NCI-H510A treated with DMSO at 0.1 percent for 48 hours (cell line): ENCODE results near the gene PTH1R.

ENCODE experiments used
- DNase-seq: peaks from one replicate; lab custom pipeline; 2025; lab: John Stamatoyannopoulos, UW

The PTH1R gene

GRCh38 chr3:46930945-46931403 lies 53.5 kb downstream of the PTH1R start:
- no peak for DNase-seq

DNA sequence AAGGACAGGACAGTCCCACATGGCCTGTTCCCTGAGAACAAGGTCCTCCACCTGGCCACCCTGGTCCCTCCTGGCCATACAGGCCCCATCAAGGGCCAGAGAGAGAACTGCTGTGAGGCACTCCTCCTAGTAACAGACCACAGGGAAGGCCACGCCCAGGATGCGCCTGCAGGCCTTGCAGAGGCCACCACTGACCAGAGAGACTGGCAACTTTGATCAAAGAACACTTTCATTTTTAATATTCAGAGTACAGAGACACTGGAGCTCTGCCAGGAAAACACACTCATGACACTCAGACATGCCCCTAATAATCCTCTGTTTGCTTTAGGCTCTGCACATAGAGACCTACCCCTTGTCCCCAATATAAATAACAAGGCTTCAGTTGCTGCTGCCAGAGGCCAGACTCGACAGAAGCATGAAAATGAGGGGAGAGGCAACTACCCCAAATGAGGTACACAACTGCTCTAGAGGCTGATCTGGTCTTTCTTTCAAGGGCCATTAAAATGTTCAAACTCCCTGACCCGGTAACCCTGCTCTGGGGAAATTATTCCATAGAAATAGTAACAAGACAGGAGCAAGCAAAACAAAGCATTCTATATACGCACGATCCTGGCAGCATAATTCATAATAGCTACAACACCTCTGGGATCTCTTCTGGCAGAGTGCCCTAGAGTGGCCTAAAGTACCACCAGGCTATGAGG lies 54.3 kb downstream of the PTH1R start:
- peak; percentile 35 for DNase-seq

- no peak for DNase-seq
These were observed 55.1 kb downstream of the PTH1R start for GRCh38 chr3:46932455-46933225.

- DNase-seq: no peak
These were observed 55.7 kb downstream of the PTH1R start for GRCh38 chr3:46933261-46933660.

- no peak for DNase-seq
These were observed 56.6 kb downstream of the PTH1R start for GRCh38 chr3:46934072-46934471.

- peak; percentile 25 for DNase-seq
These were observed 57.1 kb downstream of the PTH1R start for GRCh38 chr3:46934498-46935167.

- peak; percentile 44 for DNase-seq
These were observed 57.8 kb downstream of the PTH1R start for GRCh38 chr3:46935168-46935858.

DNA sequence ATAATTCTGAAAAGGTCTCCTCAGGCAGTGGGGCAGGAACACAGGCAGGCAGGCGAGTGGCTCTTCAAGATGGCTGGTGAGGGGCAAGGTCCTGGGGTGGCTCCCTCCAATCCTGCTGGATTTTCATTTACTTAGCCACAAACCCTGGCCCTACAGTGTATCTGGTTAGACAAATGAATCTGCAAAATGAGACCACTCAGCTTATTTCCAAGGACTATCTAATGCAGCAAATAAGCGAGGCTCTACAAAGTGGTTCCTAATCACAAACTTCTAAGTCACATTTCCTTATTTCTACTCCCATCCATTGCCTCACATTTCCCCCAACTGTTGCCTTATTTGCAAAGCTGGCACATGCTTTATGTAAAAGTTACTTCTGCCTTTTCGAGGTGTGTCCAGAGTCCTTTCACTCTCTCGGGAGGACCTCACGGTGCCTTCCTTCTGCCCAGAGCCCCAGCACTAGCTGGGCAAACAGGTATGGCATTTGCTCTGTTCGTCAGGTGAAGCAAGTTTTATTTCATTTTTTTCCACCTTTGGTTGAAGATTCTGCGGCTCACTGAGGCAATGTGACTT lies 58.6 kb downstream of the PTH1R start:
- DNase-seq: no peak

- no peak for DNase-seq
These were observed 59.3 kb downstream of the PTH1R start for GRCh38 chr3:46936733-46937250.

DNA sequence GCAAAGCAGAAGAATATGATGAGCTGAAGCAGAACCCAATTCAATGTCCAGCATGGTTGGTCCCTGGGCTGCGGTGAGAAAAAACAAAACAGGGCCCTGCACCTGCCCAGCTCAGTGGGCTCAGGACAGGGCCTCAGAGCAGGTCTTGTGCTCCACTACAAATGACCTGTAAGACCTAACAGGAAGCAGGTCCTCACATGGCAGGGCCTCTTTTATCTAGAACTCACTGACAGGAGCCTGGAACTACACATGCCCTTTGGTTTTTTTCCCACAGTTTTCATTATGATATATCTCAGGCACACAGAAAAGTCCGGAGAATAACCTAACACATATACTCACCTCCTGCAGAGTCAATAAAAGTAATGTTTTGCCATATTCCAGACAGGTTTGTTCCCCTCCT lies 60.6 kb downstream of the PTH1R start:
- DNase-seq: no peak

GRCh38 chr3:46939578-46940445 lies 62.3 kb downstream of the PTH1R start:
- no peak for DNase-seq

DNA sequence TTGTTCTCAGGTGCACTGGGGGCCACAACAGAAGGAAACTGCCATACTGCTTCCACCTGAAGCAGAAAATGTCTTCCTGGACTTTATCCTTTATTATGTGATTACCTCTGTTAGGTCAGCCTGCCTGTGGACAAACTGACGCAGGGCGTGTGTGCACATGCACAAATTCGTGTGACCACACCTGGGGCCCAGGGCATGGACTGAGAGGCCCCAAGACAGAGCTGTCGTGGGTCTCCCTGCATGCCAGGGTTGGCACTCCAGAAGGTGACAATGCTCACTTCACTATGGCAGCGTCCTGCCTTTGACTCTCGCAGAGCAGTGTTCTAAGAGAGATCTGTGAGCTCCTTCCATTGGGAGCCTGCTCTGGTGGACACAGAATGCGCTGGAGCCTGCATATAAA lies 64.6 kb downstream of the PTH1R start:
- no peak for DNase-seq

- DNase-seq: no peak
These were observed 65.1 kb downstream of the PTH1R start for GRCh38 chr3:46942481-46943236.

DNA sequence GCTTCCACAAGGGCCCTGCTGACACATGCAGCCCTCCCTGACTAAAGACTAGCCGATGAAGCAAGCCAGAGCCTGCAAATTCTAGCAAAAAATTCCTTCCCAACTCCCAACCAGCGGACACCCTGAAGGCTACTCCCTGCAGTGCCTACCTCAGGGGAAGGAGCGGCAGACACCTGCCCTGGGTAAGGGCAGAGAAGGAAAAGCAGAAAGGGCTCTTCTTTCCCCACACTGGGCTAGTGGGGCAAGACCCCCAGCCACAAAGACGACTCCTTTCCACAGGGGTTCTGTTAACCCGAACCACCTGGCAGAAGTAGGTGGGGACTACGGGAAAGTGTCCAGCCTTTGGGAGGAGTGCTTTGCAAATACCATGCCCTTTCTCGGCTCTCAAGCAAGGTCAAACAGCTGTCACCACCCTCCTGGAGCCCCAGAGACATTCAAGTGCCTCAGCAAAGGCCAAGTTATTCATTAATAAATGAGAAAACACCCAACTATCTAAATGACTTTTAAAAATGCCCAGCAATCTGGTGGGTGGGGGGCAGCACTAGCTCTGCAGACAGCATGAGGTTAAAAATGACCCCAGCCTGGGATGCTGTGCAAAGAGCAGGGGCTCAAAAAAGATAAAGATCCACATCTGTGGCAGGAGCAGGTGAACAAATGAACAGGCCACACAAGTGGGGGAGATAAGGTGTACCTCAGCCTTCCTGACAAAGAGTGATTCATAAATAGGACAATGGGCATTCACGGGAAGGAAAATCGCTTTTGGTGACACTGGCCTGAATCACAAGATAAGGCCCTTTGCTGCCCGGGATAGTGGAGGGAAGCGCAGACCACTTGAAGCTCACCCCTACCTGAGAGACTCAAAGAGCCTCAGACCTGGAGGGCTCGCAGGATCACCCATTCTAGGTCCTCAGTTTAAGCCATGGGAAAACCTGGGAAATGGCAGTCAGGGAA lies 66.0 kb downstream of the PTH1R start:
- DNase-seq: no peak

DNA sequence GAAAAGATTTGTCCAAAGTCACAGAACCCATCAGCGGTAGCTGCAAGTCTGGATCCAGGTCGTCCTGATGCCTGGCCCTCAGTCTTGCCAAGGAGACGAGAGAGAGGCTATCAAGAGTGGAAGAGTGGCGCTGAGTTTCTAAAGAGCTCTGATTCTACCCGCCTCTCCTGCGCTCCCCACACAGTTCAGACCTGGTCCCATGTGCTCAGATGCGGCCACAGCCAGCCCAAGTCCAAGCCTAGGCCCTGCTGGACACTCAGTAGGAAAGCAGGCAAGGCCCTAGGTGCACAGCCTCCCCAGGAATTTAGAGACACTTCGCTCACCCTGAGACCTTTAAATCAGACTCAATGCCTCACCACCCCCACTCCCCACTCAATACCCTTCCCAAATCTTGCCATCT lies 66.7 kb downstream of the PTH1R start:
- no peak for DNase-seq

DNA sequence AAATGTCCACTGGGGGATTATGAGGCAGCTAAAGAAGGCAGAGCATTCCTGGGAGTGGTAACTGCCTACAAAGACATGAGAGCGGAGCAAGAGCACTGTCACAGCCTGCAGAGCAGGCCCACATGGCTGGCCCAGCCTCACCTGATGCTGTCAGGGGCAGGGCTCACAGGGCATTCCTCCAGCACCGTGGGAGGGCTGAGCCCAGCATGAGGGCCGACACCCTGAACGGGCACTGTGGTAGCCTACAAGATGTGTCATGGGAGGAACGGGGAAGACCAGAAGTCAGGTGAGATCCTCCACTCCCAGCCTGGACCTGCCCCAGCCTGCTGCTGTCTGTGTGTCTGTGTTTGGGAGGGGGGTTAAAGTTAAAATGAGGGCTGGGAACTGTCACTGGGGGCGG lies 68.9 kb downstream of the PTH1R start:
- no peak for DNase-seq

- no peak for DNase-seq
These were observed 69.5 kb downstream of the PTH1R start for GRCh38 chr3:46946856-46947545.

- no peak for DNase-seq
These were observed 70.0 kb downstream of the PTH1R start for GRCh38 chr3:46947546-46947901.
